Measurements from ENCODE around the gene DLG1. TPM values are rescaled to one million over a fixed set of nuclear protein-coding genes. Genes with fewer than 3 reads are reported as not detected.

The DLG1 gene
- total and polyA plus RNA-seq, 9 of the 15 experiments (the other 6 are each of a cell fraction or from before 2014, with no cell fraction given) = 9.4 to 63.5 (median 43.6) TPM

DNA sequence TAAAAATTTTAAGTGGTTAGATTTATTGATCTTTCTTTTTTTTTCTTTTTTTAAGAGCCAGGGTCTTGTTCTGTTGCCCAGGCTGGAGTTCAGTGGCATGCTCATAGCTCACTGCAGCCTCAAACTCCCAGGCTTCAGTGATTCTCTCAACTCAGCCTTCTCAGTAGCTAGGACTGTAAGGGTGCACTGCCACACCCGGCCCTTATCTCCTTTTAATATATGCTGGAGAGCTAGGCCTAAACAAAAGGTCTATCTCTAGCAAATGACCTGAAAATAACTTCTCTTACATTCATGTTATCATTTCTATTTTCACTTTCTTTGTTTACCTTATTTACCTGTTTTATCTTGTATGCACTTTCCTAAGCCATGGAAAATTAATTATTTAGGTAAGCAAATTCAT lies 233.6 kb downstream of the DLG1 start (continued):
- TF ChIP-seq, protein P1, sequence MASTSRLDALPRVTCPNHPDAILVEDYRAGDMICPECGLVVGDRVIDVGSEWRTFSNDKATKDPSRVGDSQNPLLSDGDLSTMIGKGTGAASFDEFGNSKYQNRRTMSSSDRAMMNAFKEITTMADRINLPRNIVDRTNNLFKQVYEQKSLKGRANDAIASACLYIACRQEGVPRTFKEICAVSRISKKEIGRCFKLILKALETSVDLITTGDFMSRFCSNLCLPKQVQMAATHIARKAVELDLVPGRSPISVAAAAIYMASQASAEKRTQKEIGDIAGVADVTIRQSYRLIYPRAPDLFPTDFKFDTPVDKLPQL (IDR thresholded peaks at IDR 0.05; ENCODE audit: extremely low read depth, insufficient read length) = no peak
- TF ChIP-seq ATF1 (CRISPR knock-in tag; IDR thresholded peaks at IDR 0.05) (no peak), ATF1 (tag; IDR thresholded peaks at IDR 0.05) (no peak), PRMT5 (CRISPR knock-in tag; IDR thresholded peaks at IDR 0.05) (no peak)
- TF ChIP-seq, protein P2, sequence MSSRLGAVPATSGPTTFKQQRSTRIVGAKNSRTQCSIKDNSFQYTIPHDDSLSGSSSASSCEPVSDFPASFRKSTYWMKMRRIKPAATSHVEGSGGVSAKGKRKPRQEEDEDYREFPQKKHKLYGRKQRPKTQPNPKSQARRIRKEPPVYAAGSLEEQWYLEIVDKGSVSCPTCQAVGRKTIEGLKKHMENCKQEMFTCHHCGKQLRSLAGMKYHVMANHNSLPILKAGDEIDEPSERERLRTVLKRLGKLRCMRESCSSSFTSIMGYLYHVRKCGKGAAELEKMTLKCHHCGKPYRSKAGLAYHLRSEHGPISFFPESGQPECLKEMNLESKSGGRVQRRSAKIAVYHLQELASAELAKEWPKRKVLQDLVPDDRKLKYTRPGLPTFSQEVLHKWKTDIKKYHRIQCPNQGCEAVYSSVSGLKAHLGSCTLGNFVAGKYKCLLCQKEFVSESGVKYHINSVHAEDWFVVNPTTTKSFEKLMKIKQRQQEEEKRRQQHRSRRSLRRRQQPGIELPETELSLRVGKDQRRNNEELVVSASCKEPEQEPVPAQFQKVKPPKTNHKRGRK (tag; IDR thresholded peaks at IDR 0.05) = no peak

GRCh38 chr3:197062446-197062845 lies 236.0 kb downstream of the DLG1 start:
- H2AFZ ChIP-seq (ENCODE audit: low read depth, low read length) = no peak overlapping the region
- POLR2A ChIA-PET = no interaction called here
- CTCF ChIA-PET (ENCODE audit: low intra/inter-chr PET ratio) = no interaction called here
- in situ Hi-C loops (cut with MboI) (no loop called here), intact Hi-C loops (cut with micrococcal nuclease) (no loop called here)
- peaks cover 67% of the 10 kb centered on the region; the same call in 2 of the 3 replicates for H3K36me3 ChIP-seq (ENCODE audit: control insufficient read depth, insufficient read depth, low read length)
- H3K79me2 ChIP-seq (ENCODE audit: control insufficient read depth, insufficient read depth, low read length) = no peaks in the 10 kb centered on the region
- H3K4me3 ChIP-seq = no peak overlapping the region
- H3K9me1 ChIP-seq (ENCODE audit: control insufficient read depth, insufficient read depth, low read length) = no peaks in the 10 kb centered on the region
- ATAC-seq = no peak
- H3K4me2 ChIP-seq (ENCODE audit: insufficient read depth, low read length) = no peak overlapping the region
- H3K27ac ChIP-seq (ENCODE audit: extremely low read depth, low read depth, low read length) = no peak overlapping the region
- 91% methylated on average over 4 of the region's 4 CpGs for WGBS (ENCODE audit: insufficient coverage, low coverage, missing lambda C conversion rate)
- no peak for FAIRE-seq
- H3K4me1 ChIP-seq (replicated peaks in 1 of 2; ENCODE audit: control insufficient read depth in 2 of 2, insufficient read depth in 2 of 2, low read length in 2 of 2) = no peaks in the 10 kb centered on the region
- no peak for DNase-seq (ENCODE audit: extremely low read depth in 1 of 4, low spot score in 3 of 4)
- H3K9me3 ChIP-seq (replicated peaks; ENCODE audit: control insufficient read depth, insufficient read depth, low read depth, low read length) = no peaks in the 10 kb centered on the region
- H3K9ac ChIP-seq (ENCODE audit: insufficient read depth in 1 of 2, low read depth in 2 of 2, low read length in 2 of 2) = no peak overlapping the region
- no TSS peak for BruUV-seq (replicated peaks)
- no peaks in the 10 kb centered on the region for H4K20me1 ChIP-seq (replicated peaks; ENCODE audit: control insufficient read depth, insufficient read depth, low read length)
- no peaks in the 10 kb centered on the region for H3K27me3 ChIP-seq (ENCODE audit: control insufficient read depth in 2 of 2, insufficient read depth in 2 of 2, low read length in 2 of 2)
- TF ChIP-seq NONO (IDR thresholded peaks at IDR 0.05; ENCODE audit: low read depth in 2 of 2, low read length in 1 of 2) = no peak
- no peak for TF ChIP-seq PRDM10 (IDR thresholded peaks at IDR 0.05; ENCODE audit: partially characterized antibody)
- TF ChIP-seq TCFL5 (CRISPR knock-in tag; conservative IDR thresholded peaks at IDR 0.05) = no peak
- no peak for TF ChIP-seq FIP1L1 (IDR thresholded peaks at IDR 0.05; ENCODE audit: low read depth, low read length, poor library complexity, severe bottlenecking)
- no peak for TF ChIP-seq ZNF398 (CRISPR knock-in tag; IDR thresholded peaks at IDR 0.05)
- no peak for TF ChIP-seq ZFP91 (CRISPR knock-in tag; IDR thresholded peaks at IDR 0.05)
